Activated gamma-delta T cell treated with Interleukin-2 at 50 U/mL for 16 hours (primary cell): ENCODE measurements around the gene ADARB1.

ENCODE experiments used
- DNase-seq: peaks from one replicate; pipeline ENCODE4 v3.0.0-alpha.2; 2020

The ADARB1 gene

GRCh38 chr21:45040157-45040711, 34.1 kb upstream of the ADARB1 start:
- DNase-seq = no peak

- no peak for DNase-seq
These were observed 33.6 kb upstream of the ADARB1 start for GRCh38 chr21:45040739-45041138.

- no peak for DNase-seq
These were observed 33.0 kb upstream of the ADARB1 start for GRCh38 chr21:45041351-45041805.

GRCh38 chr21:45041984-45042663, 32.3 kb upstream of the ADARB1 start:
- no peak for DNase-seq

GRCh38 chr21:45042664-45043161, 31.7 kb upstream of the ADARB1 start:
- DNase-seq = no peak

- no peak for DNase-seq
These were observed 30.8 kb upstream of the ADARB1 start for GRCh38 chr21:45043541-45044020.

GRCh38 chr21:45045481-45045880, 28.9 kb upstream of the ADARB1 start:
- DNase-seq = no peak

- DNase-seq = no peak
These were observed 27.1 kb upstream of the ADARB1 start for GRCh38 chr21:45047257-45047656.

GRCh38 chr21:45048026-45048698, 26.2 kb upstream of the ADARB1 start:
- DNase-seq = no peak

GRCh38 chr21:45048968-45049367, 25.4 kb upstream of the ADARB1 start:
- DNase-seq = no peak

- DNase-seq = no peak
These were observed 24.6 kb upstream of the ADARB1 start for GRCh38 chr21:45049714-45050344.

GRCh38 chr21:45050345-45050796, 24.0 kb upstream of the ADARB1 start:
- no peak for DNase-seq

GRCh38 chr21:45050797-45051489, 23.4 kb upstream of the ADARB1 start:
- DNase-seq = no peak

- no peak for DNase-seq
These were observed 22.6 kb upstream of the ADARB1 start for GRCh38 chr21:45051580-45052434.

- DNase-seq = no peak
These were observed 21.4 kb upstream of the ADARB1 start for GRCh38 chr21:45052960-45053359.

- DNase-seq = no peak
These were observed 20.7 kb upstream of the ADARB1 start for GRCh38 chr21:45053561-45054226.

- no peak for DNase-seq
These were observed 20.0 kb upstream of the ADARB1 start for GRCh38 chr21:45054227-45054926.

GRCh38 chr21:45054927-45055612, 19.3 kb upstream of the ADARB1 start:
- no peak for DNase-seq

- no peak for DNase-seq
These were observed 18.5 kb upstream of the ADARB1 start for GRCh38 chr21:45055861-45056260.
